ENCODE measurements around the gene ACTR5.

ACTR5 gene

DNA sequence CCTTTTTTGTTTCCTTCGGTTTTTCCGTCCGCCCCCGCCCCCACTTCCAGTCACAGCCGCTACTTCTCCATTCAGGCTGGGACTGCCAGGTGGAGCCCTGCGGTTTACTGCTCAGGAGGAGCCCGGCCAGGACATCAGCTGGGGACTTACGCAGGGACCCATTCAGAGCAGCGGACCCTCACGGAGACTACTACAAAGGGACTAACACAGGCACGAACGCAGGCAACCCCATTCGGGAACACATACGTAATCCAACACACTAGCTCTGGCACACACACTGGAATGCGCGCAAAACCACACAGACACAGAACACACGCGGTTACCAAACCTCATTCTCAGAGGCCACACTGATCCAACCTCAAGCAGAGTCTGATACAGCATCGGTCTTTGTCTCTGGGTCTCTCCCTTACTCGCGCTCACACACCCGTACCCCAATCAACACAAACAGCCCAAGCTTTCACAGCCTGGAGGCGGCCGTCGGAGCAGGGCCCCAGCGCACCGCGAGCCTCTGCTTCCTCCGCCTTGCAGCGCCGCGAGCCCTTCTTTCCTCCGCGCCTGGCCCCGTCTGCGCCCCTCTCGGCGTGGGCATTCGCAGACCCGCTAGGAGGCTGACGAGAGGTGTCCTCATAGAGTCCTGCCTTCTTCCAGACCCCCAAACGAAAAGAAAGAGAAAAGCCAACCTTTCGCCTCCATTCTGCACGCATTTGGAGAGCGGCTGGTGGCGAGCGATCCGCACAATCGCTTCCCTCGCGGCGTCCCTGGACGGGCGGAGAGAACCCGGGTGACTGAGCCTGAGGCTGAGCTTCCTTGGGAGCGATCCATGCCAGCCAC is 25.0 kb upstream of the ACTR5 start:
- Histone ChIP-seq H3K27ac (ENCODE audit: low read depth, low read length) (no peak overlapping the region), H3K4me3 (ENCODE audit: low read depth in 1 of 5, low read length in 5 of 5) (no peak overlapping the region), H3K9me3 (ENCODE audit: control insufficient read depth in 5 of 5, low read length in 5 of 5) (no peaks in the 10 kb centered on the region), H3K36me3 (ENCODE audit: control insufficient read depth in 5 of 5, insufficient read depth in 5 of 5, low read length in 5 of 5) (no peaks in the 10 kb centered on the region), H3K9ac (ENCODE audit: low read length in 5 of 5) (no peak overlapping the region), H3K27me3 (ENCODE audit: control insufficient read depth in 5 of 5, insufficient read depth in 4 of 5, low read length in 5 of 5) (peaks cover 55 to 93% (median 88%) of the 10 kb centered on the region in 5 donors), H3K4me1 (ENCODE audit: control insufficient read depth in 5 of 5, insufficient read depth in 5 of 5, low read length in 5 of 5) (peaks cover 0 to 44% (median 27%) of the 10 kb centered on the region in 5 donors)

DNA sequence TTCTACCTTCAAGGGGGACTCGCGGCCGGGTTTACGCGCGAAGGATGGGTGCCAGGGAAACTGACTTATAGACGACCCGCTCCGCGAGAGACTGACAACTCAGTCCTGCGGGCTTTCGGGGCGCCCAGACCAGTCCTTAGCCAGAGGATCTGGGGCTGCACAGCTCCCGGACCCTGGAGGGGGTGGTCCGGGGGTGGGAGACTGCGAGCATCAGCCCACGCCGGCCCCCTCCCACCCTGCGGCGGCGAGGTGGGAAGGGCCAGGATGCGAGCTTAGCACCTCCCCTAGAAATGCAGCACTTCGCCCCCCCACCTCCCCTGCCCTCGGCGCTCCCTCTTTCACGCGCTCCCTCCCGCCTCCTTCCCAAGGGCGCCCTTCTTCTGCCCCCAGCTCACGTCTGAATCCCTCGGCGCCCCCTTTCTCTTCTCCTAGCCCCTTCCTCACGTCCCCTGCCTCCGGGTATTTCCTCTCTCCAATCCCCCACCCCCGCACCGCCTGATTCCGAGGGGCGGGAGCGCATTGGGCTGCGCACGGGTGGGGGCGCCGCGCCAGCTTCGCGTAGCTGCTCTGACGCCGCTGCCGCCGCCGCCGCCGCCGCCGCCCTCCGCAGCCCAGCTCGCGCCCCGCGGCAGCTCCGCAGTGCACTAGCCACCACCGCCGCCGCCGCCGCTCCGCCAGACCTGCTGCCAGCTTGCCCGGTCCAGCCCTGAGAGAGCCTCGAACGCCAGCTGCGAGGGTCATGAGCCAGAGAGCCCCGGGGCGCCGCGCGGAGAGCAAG is 24.2 kb upstream of the ACTR5 start, which contains the start of gene SLC32A1:
TSS of gene SLC32A1 (plus strand) at position 639 of the 778 bp plus-strand sequence. CDS start 239 bp downstream, outside the sequence.
- Histone ChIP-seq H3K27me3 (ENCODE audit: control insufficient read depth in 5 of 5, insufficient read depth in 4 of 5, low read length in 5 of 5) (peaks cover 57 to 94% (median 92%) of the 10 kb centered on the region in 5 donors), H3K4me3 (ENCODE audit: low read depth in 1 of 5, low read length in 5 of 5) (peak within 1 kb of the TSS in 1 of 5 donors; percentile 13), H3K27ac (ENCODE audit: low read depth, low read length) (no peak within 1 kb of the TSS), H3K9me3 (ENCODE audit: control insufficient read depth in 5 of 5, low read length in 5 of 5) (no peaks in the 10 kb centered on the region), H3K4me1 (ENCODE audit: control insufficient read depth in 5 of 5, insufficient read depth in 5 of 5, low read length in 5 of 5) (peaks cover 0 to 49% (median 28%) of the 10 kb centered on the region in 5 donors), H3K9ac (ENCODE audit: low read length in 5 of 5) (no peak within 1 kb of the TSS), H3K36me3 (ENCODE audit: control insufficient read depth in 5 of 5, insufficient read depth in 5 of 5, low read length in 5 of 5) (no peaks in the 10 kb centered on the region)

DNA sequence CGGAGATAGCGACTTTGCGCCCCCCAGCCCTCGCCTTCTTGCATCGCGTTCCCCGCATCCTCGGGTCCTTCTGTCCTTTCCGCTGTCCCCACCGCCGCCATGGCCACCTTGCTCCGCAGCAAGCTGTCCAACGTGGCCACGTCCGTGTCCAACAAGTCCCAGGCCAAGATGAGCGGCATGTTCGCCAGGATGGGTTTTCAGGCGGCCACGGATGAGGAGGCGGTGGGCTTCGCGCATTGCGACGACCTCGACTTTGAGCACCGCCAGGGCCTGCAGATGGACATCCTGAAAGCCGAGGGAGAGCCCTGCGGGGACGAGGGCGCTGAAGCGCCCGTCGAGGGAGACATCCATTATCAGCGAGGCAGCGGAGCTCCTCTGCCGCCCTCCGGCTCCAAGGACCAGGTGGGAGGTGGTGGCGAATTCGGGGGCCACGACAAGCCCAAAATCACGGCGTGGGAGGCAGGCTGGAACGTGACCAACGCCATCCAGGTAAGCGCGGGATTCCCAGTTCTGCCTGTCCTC is 23.6 kb upstream of the ACTR5 start:
- peaks cover 57 to 94% (median 93%) of the 10 kb centered on the region in 5 donors for H3K27me3 ChIP-seq (ENCODE audit: control insufficient read depth in 5 of 5, insufficient read depth in 4 of 5, low read length in 5 of 5)
- H3K4me3 ChIP-seq (ENCODE audit: low read depth in 1 of 5, low read length in 5 of 5): peak overlapping the region in 1 of 5 donors; percentile 13
- no peak overlapping the region for H3K27ac ChIP-seq (ENCODE audit: low read depth, low read length)
- H3K9me3 ChIP-seq (ENCODE audit: control insufficient read depth in 5 of 5, low read length in 5 of 5): peaks cover 0 to 1% (median 0%) of the 10 kb centered on the region in 5 donors
- H3K36me3 ChIP-seq (ENCODE audit: control insufficient read depth in 5 of 5, insufficient read depth in 5 of 5, low read length in 5 of 5): no peaks in the 10 kb centered on the region
- H3K4me1 ChIP-seq (ENCODE audit: control insufficient read depth in 5 of 5, insufficient read depth in 5 of 5, low read length in 5 of 5): peaks cover 0 to 53% (median 28%) of the 10 kb centered on the region in 5 donors
- H3K9ac ChIP-seq (ENCODE audit: low read length in 5 of 5): no peak overlapping the region

DNA sequence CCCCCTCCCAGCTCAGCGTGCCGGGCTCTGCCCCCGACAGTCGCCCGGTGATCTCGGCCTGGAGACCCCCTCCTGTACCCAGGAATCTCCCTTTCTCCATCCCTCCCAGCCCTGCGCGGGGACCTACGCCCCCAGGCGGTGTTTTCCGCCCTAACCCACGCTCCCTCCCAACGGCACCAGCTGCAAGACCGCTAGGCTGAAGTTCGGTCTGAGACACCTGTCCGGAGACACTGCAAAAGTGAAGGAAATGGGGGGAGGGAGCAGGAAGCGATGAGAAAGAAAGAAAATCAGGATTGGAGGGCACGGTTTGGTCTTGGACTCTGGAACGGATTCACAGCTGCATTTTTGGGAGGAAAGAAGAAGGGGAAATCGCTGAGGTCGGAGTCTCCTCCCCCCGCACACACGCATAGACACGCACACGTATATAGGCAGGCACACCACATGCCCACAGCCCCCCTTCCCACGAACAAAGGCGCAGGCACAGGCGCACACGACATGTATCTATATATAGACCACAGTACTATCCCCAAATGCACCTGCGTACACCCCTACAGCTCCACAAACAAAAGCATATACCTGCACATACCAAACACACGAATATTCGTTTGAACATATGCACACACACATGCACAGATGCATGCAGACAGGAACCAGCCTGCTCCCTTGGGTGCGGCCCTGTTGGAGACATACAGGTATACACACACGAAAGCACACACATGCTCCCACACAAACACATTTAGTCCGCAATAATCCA is 22.9 kb upstream of the ACTR5 start:
- Histone ChIP-seq H3K4me3 (ENCODE audit: low read depth in 1 of 5, low read length in 5 of 5) (no peak overlapping the region), H3K36me3 (ENCODE audit: control insufficient read depth in 5 of 5, insufficient read depth in 5 of 5, low read length in 5 of 5) (no peaks in the 10 kb centered on the region), H3K4me1 (ENCODE audit: control insufficient read depth in 5 of 5, insufficient read depth in 5 of 5, low read length in 5 of 5) (peaks cover 2 to 55% (median 28%) of the 10 kb centered on the region in 5 donors), H3K9ac (ENCODE audit: low read length in 5 of 5) (no peak overlapping the region), H3K9me3 (ENCODE audit: control insufficient read depth in 5 of 5, low read length in 5 of 5) (peaks cover 0 to 4% (median 0%) of the 10 kb centered on the region in 5 donors), H3K27me3 (ENCODE audit: control insufficient read depth in 5 of 5, insufficient read depth in 4 of 5, low read length in 5 of 5) (peaks cover 61 to 94% (median 93%) of the 10 kb centered on the region in 5 donors), H3K27ac (ENCODE audit: low read depth, low read length) (no peak overlapping the region)

DNA sequence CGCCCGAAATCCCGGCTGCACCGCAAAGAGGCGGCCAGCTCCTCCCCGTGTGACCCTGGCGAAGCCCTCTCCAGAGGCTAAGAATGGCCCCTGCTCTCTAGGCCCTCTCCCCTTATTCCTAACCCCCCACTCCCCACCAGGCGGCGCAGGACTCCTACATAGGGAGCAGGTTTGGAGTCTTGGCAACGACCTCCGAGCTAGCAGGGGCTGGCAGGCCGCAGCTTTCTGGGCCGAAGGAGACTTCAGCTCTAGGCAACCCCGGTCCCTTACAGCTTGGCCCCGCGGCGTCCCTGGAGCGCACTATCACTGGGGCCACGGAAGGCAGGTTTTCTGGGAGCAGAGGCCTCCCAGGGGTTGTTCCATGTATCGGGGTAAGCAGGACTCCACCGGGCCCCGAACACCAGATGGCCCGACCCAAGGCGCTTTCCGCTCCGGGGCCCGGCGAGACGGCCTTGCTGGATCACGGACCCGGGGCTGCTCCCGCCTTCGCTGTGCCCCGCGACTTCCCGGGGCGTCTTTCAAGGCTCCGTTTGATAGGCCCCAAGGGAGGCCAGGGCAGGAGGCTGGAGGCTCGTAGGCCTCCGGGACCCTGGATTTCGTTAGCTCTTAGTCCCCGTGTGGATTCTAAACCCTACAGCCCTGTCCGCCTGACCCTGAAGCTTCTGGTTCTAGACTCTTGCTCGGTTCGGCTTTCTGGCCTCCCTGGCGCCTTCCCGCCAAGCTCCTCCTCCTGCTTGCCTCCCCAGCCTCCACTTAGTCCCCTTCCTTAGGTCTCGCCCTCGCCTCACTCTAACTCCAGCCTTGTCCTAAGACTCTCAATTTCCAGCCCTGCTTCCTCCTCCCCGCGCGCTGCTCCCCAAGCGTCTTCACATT is 22.1 kb upstream of the ACTR5 start:
- peaks cover 2 to 64% (median 36%) of the 10 kb centered on the region in 5 donors for H3K4me1 ChIP-seq (ENCODE audit: control insufficient read depth in 5 of 5, insufficient read depth in 5 of 5, low read length in 5 of 5)
- no peak overlapping the region for H3K27ac ChIP-seq (ENCODE audit: low read depth, low read length)
- peaks cover 70 to 94% (median 94%) of the 10 kb centered on the region in 5 donors for H3K27me3 ChIP-seq (ENCODE audit: control insufficient read depth in 5 of 5, insufficient read depth in 4 of 5, low read length in 5 of 5)
- no peaks in the 10 kb centered on the region for H3K36me3 ChIP-seq (ENCODE audit: control insufficient read depth in 5 of 5, insufficient read depth in 5 of 5, low read length in 5 of 5)
- H3K4me3 ChIP-seq (ENCODE audit: low read depth in 1 of 5, low read length in 5 of 5): no peak overlapping the region
- peaks cover 0 to 4% (median 0%) of the 10 kb centered on the region in 5 donors for H3K9me3 ChIP-seq (ENCODE audit: control insufficient read depth in 5 of 5, low read length in 5 of 5)
- H3K9ac ChIP-seq (ENCODE audit: low read length in 5 of 5): no peak overlapping the region

DNA sequence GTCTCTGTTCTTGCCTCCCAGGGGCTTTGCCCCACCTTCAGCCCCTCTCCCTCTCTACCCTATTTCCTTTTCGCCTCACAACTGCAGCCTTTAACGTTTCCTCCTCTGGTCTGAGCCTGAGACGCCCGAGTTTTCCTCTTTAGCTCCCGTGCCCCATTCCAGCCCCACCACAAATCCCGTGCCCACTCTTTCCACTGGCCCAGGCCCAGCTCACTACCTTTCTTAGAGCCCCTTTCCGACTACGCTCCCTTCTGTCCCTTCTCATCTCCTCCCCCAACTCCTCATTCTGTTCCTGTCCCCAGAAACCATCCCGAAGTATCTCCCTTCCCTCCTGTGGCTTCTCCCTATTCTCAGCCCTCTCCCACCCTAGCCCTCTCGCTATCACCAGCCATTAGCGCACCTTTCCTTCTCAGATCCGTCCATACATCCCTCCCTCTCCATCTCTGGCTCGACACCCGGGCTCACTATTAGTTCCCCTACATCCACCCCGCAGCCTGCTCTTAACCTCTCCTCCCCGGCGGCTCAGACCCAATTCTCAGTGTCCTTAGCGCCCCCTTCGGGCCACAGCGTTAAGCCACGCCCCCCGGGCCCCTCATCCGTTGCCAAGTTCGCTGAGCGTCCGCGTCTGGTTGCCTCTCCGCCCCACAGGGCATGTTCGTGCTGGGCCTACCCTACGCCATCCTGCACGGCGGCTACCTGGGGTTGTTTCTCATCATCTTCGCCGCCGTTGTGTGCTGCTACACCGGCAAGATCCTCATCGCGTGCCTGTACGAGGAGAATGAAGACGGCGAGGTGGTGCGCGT is 21.3 kb upstream of the ACTR5 start:
- Histone ChIP-seq H3K27me3 (ENCODE audit: control insufficient read depth in 5 of 5, insufficient read depth in 4 of 5, low read length in 5 of 5) (peaks cover 74 to 96% (median 94%) of the 10 kb centered on the region in 5 donors), H3K9ac (ENCODE audit: low read length in 5 of 5) (no peak overlapping the region), H3K4me1 (ENCODE audit: control insufficient read depth in 5 of 5, insufficient read depth in 5 of 5, low read length in 5 of 5) (peaks cover 4 to 68% (median 40%) of the 10 kb centered on the region in 5 donors), H3K4me3 (ENCODE audit: low read depth in 1 of 5, low read length in 5 of 5) (peak overlapping the region in 1 of 5 donors; percentile 15), H3K36me3 (ENCODE audit: control insufficient read depth in 5 of 5, insufficient read depth in 5 of 5, low read length in 5 of 5) (no peaks in the 10 kb centered on the region), H3K27ac (ENCODE audit: low read depth, low read length) (no peak overlapping the region), H3K9me3 (ENCODE audit: control insufficient read depth in 5 of 5, low read length in 5 of 5) (peaks cover 0 to 4% (median 0%) of the 10 kb centered on the region in 5 donors)

DNA sequence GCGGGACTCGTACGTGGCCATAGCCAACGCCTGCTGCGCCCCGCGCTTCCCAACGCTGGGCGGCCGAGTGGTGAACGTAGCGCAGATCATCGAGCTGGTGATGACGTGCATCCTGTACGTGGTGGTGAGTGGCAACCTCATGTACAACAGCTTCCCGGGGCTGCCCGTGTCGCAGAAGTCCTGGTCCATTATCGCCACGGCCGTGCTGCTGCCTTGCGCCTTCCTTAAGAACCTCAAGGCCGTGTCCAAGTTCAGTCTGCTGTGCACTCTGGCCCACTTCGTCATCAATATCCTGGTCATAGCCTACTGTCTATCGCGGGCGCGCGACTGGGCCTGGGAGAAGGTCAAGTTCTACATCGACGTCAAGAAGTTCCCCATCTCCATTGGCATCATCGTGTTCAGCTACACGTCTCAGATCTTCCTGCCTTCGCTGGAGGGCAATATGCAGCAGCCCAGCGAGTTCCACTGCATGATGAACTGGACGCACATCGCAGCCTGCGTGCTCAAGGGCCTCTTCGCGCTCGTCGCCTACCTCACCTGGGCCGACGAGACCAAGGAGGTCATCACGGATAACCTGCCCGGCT is 20.6 kb upstream of the ACTR5 start:
- Histone ChIP-seq H3K27ac (ENCODE audit: low read depth, low read length) (no peak overlapping the region), H3K4me3 (ENCODE audit: low read depth in 1 of 5, low read length in 5 of 5) (peak overlapping the region in 1 of 5 donors; percentile 15), H3K9ac (ENCODE audit: low read length in 5 of 5) (no peak overlapping the region), H3K9me3 (ENCODE audit: control insufficient read depth in 5 of 5, low read length in 5 of 5) (peaks cover 0 to 4% (median 0%) of the 10 kb centered on the region in 5 donors), H3K4me1 (ENCODE audit: control insufficient read depth in 5 of 5, insufficient read depth in 5 of 5, low read length in 5 of 5) (peaks cover 4 to 67% (median 40%) of the 10 kb centered on the region in 5 donors), H3K27me3 (ENCODE audit: control insufficient read depth in 5 of 5, insufficient read depth in 4 of 5, low read length in 5 of 5) (peaks cover 75 to 97% (median 89%) of the 10 kb centered on the region in 5 donors), H3K36me3 (ENCODE audit: control insufficient read depth in 5 of 5, insufficient read depth in 5 of 5, low read length in 5 of 5) (no peaks in the 10 kb centered on the region)

DNA sequence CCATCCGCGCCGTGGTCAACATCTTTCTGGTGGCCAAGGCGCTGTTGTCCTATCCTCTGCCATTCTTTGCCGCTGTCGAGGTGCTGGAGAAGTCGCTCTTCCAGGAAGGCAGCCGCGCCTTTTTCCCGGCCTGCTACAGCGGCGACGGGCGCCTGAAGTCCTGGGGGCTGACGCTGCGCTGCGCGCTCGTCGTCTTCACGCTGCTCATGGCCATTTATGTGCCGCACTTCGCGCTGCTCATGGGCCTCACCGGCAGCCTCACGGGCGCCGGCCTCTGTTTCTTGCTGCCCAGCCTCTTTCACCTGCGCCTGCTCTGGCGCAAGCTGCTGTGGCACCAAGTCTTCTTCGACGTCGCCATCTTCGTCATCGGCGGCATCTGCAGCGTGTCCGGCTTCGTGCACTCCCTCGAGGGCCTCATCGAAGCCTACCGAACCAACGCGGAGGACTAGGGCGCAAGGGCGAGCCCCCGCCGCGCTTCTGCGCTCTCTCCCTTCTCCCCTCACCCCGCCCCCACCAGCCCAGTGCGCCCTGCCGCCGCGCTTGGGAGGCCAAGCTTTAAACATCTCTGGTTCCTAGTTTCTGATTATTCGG is 20.0 kb upstream of the ACTR5 start:
- H3K4me3 ChIP-seq (ENCODE audit: low read depth in 1 of 5, low read length in 5 of 5): no peak overlapping the region
- no peak overlapping the region for H3K27ac ChIP-seq (ENCODE audit: low read depth, low read length)
- H3K4me1 ChIP-seq (ENCODE audit: control insufficient read depth in 5 of 5, insufficient read depth in 5 of 5, low read length in 5 of 5): peaks cover 4 to 63% (median 40%) of the 10 kb centered on the region in 5 donors
- no peak overlapping the region for H3K9ac ChIP-seq (ENCODE audit: low read length in 5 of 5)
- no peaks in the 10 kb centered on the region for H3K36me3 ChIP-seq (ENCODE audit: control insufficient read depth in 5 of 5, insufficient read depth in 5 of 5, low read length in 5 of 5)
- H3K9me3 ChIP-seq (ENCODE audit: control insufficient read depth in 5 of 5, low read length in 5 of 5): peaks cover 0 to 4% (median 0%) of the 10 kb centered on the region in 5 donors
- peaks cover 78 to 97% (median 87%) of the 10 kb centered on the region in 5 donors for H3K27me3 ChIP-seq (ENCODE audit: control insufficient read depth in 5 of 5, insufficient read depth in 4 of 5, low read length in 5 of 5)

All from subcutaneous abdominal adipose tissue (tissue), 5 donors.